T-helper 2 cell treated with Interferon-gamma antibody and Interleukin-4, amounts not matched to agents 5 μg/mL and 100 μg/mL, for 36 hours (primary cell): ENCODE measurements around the gene PAPSS1.

Experiments used
- DNase-seq: peaks from one replicate; pipeline ENCODE4 v3.0.0; 2021; ENCODE audit warnings: low spot score
- H3K27ac Mint-ChIP-seq: one replicate; pipeline ENCODE4 v1.8.0; 2021; ENCODE audit warnings: mild to moderate bottlenecking, mixed read lengths
- H3K27me3 Mint-ChIP-seq: one replicate; pipeline ENCODE4 v1.8.0; 2021; ENCODE audit warnings: low read depth, mixed read lengths
- H3K36me3 Mint-ChIP-seq: one replicate; pipeline ENCODE4 v1.8.0; 2021; ENCODE audit warnings: low read depth, mixed read lengths
- H3K4me1 Mint-ChIP-seq: one replicate; pipeline ENCODE4 v1.8.0; 2021; ENCODE audit warnings: low read depth, mixed read lengths
- H3K4me3 Mint-ChIP-seq: one replicate; pipeline ENCODE4 v1.8.0; 2022; ENCODE audit warnings: mild to moderate bottlenecking, moderate library complexity, mixed read lengths
- H3K9me3 Mint-ChIP-seq: one replicate; pipeline ENCODE4 v1.8.0; 2021; ENCODE audit warnings: mixed read lengths

The PAPSS1 gene

GRCh38 chr4:107616838-107617389 is 103.1 kb downstream of the PAPSS1 start:
- Mint-ChIP-seq H3K9me3 (no peaks in the 10 kb centered on the region), H3K36me3 (peaks cover 7% of the 10 kb centered on the region), H3K27me3 (no peaks in the 10 kb centered on the region), H3K4me1 (peaks cover 3% of the 10 kb centered on the region), H3K4me3 (no peak overlapping the region), H3K27ac (no peak overlapping the region)
- DNase-seq: no peak

GRCh38 chr4:107615809-107616208 is 104.2 kb downstream of the PAPSS1 start:
- H3K36me3 Mint-ChIP-seq: peaks cover 7% of the 10 kb centered on the region
- DNase-seq: no peak
- no peak overlapping the region for H3K4me3 Mint-ChIP-seq
- no peaks in the 10 kb centered on the region for H3K27me3 Mint-ChIP-seq
- no peaks in the 10 kb centered on the region for H3K9me3 Mint-ChIP-seq
- no peak overlapping the region for H3K27ac Mint-ChIP-seq
- H3K4me1 Mint-ChIP-seq: peaks cover 3% of the 10 kb centered on the region

- Mint-ChIP-seq H3K9me3 (no peaks in the 10 kb centered on the region), H3K4me1 (no peaks in the 10 kb centered on the region)
- no peak for DNase-seq
Observed at GRCh38 chr4:107603430-107603829, 116.6 kb downstream of the PAPSS1 start.

GRCh38 chr4:107600983-107601382 is 119.1 kb downstream of the PAPSS1 start:
- Mint-ChIP-seq H3K4me3 (no peak overlapping the region), H3K27ac (no peak overlapping the region), H3K4me1 (no peaks in the 10 kb centered on the region), H3K27me3 (peaks cover 6% of the 10 kb centered on the region), H3K9me3 (no peaks in the 10 kb centered on the region), H3K36me3 (no peaks in the 10 kb centered on the region)
- no peak for DNase-seq

More at GRCh38 chr4:107603430-107603829, 116.6 kb downstream of the PAPSS1 start:
- peaks cover 6% of the 10 kb centered on the region for H3K27me3 Mint-ChIP-seq
- H3K4me3 Mint-ChIP-seq: no peak overlapping the region
- no peaks in the 10 kb centered on the region for H3K36me3 Mint-ChIP-seq
- H3K27ac Mint-ChIP-seq: no peak overlapping the region

- Mint-ChIP-seq H3K4me3 (no peak overlapping the region), H3K27ac (no peak overlapping the region), H3K9me3 (no peaks in the 10 kb centered on the region), H3K36me3 (no peaks in the 10 kb centered on the region), H3K27me3 (peaks cover 2% of the 10 kb centered on the region), H3K4me1 (no peaks in the 10 kb centered on the region)
- no peak for DNase-seq
Observed at GRCh38 chr4:107600436-107600835, 119.6 kb downstream of the PAPSS1 start.

GRCh38 chr4:107599841-107600240 is 120.2 kb downstream of the PAPSS1 start:
- Mint-ChIP-seq H3K4me3 (no peak overlapping the region), H3K4me1 (no peaks in the 10 kb centered on the region), H3K9me3 (no peaks in the 10 kb centered on the region), H3K27ac (no peak overlapping the region), H3K36me3 (no peaks in the 10 kb centered on the region), H3K27me3 (no peaks in the 10 kb centered on the region)
- no peak for DNase-seq

- Mint-ChIP-seq H3K36me3 (no peaks in the 10 kb centered on the region), H3K9me3 (peaks cover 13% of the 10 kb centered on the region), H3K27me3 (peaks cover 3% of the 10 kb centered on the region), H3K27ac (no peak overlapping the region), H3K4me1 (no peaks in the 10 kb centered on the region), H3K4me3 (no peak overlapping the region)
- no peak for DNase-seq
Observed at GRCh38 chr4:107593230-107593629, 126.8 kb downstream of the PAPSS1 start.

- H3K4me3 Mint-ChIP-seq: no peak overlapping the region
- peaks cover 3% of the 10 kb centered on the region for H3K27me3 Mint-ChIP-seq
- DNase-seq: no peak
- no peak overlapping the region for H3K27ac Mint-ChIP-seq
- peaks cover 13% of the 10 kb centered on the region for H3K9me3 Mint-ChIP-seq
- no peaks in the 10 kb centered on the region for H3K36me3 Mint-ChIP-seq
- no peaks in the 10 kb centered on the region for H3K4me1 Mint-ChIP-seq
Observed at GRCh38 chr4:107592519-107592918, 127.5 kb downstream of the PAPSS1 start.

GRCh38 chr4:107589269-107589668 is 130.8 kb downstream of the PAPSS1 start:
- H3K4me3 Mint-ChIP-seq: no peak overlapping the region
- H3K9me3 Mint-ChIP-seq: peaks cover 13% of the 10 kb centered on the region
- no peaks in the 10 kb centered on the region for H3K4me1 Mint-ChIP-seq
- no peak for DNase-seq
- H3K27ac Mint-ChIP-seq: no peak overlapping the region
- H3K27me3 Mint-ChIP-seq: peaks cover 3% of the 10 kb centered on the region
- H3K36me3 Mint-ChIP-seq: no peaks in the 10 kb centered on the region

GRCh38 chr4:107586371-107586770 is 133.7 kb downstream of the PAPSS1 start:
- no peak overlapping the region for H3K27ac Mint-ChIP-seq
- H3K27me3 Mint-ChIP-seq: peaks cover 5% of the 10 kb centered on the region
- H3K9me3 Mint-ChIP-seq: peaks cover 17% of the 10 kb centered on the region
- no peaks in the 10 kb centered on the region for H3K4me1 Mint-ChIP-seq
- no peaks in the 10 kb centered on the region for H3K36me3 Mint-ChIP-seq
- DNase-seq: no peak
- H3K4me3 Mint-ChIP-seq: no peak overlapping the region

- no peaks in the 10 kb centered on the region for H3K36me3 Mint-ChIP-seq
- H3K9me3 Mint-ChIP-seq: peaks cover 4% of the 10 kb centered on the region
- no peak overlapping the region for H3K27ac Mint-ChIP-seq
- H3K4me3 Mint-ChIP-seq: no peak overlapping the region
- H3K4me1 Mint-ChIP-seq: no peaks in the 10 kb centered on the region
- H3K27me3 Mint-ChIP-seq: peaks cover 5% of the 10 kb centered on the region
- DNase-seq: no peak
Observed at GRCh38 chr4:107579099-107579498, 140.9 kb downstream of the PAPSS1 start.

- Mint-ChIP-seq H3K27me3 (peaks cover 5% of the 10 kb centered on the region), H3K4me3 (no peak overlapping the region), H3K36me3 (no peaks in the 10 kb centered on the region), H3K9me3 (peaks cover 4% of the 10 kb centered on the region), H3K4me1 (no peaks in the 10 kb centered on the region), H3K27ac (no peak overlapping the region)
- no peak for DNase-seq
Observed at GRCh38 chr4:107578321-107578720, 141.7 kb downstream of the PAPSS1 start.

- DNase-seq: no peak
- H3K27ac Mint-ChIP-seq: no peak overlapping the region
- no peaks in the 10 kb centered on the region for H3K4me1 Mint-ChIP-seq
- H3K36me3 Mint-ChIP-seq: no peaks in the 10 kb centered on the region
- H3K4me3 Mint-ChIP-seq: no peak overlapping the region
- peaks cover 4% of the 10 kb centered on the region for H3K9me3 Mint-ChIP-seq
- H3K27me3 Mint-ChIP-seq: peaks cover 5% of the 10 kb centered on the region
Observed at GRCh38 chr4:107577743-107578142, 142.3 kb downstream of the PAPSS1 start.

- DNase-seq: no peak
- H3K36me3 Mint-ChIP-seq: no peaks in the 10 kb centered on the region
Observed at GRCh38 chr4:107575243-107575642, 144.8 kb downstream of the PAPSS1 start.

GRCh38 chr4:107572281-107572680 is 147.8 kb downstream of the PAPSS1 start:
- H3K27me3 Mint-ChIP-seq: no peaks in the 10 kb centered on the region
- no peaks in the 10 kb centered on the region for H3K36me3 Mint-ChIP-seq
- no peaks in the 10 kb centered on the region for H3K4me1 Mint-ChIP-seq
- peaks cover 4% of the 10 kb centered on the region for H3K9me3 Mint-ChIP-seq
- no peak for DNase-seq
- no peak overlapping the region for H3K27ac Mint-ChIP-seq
- no peak overlapping the region for H3K4me3 Mint-ChIP-seq

More at GRCh38 chr4:107575243-107575642, 144.8 kb downstream of the PAPSS1 start:
- H3K9me3 Mint-ChIP-seq: no peaks in the 10 kb centered on the region
- no peak overlapping the region for H3K27ac Mint-ChIP-seq
- H3K27me3 Mint-ChIP-seq: no peaks in the 10 kb centered on the region
- H3K4me1 Mint-ChIP-seq: no peaks in the 10 kb centered on the region
- no peak overlapping the region for H3K4me3 Mint-ChIP-seq
